Keratinocyte (primary cell): Measurements from ENCODE around the gene GOT1. TPM values are rescaled to one million over a fixed set of nuclear protein-coding genes. Genes with fewer than 3 reads are reported as not detected.

ENCODE experiments used
- DNase-seq: peaks from one replicate; pipeline ENCODE4 v3.0.0-alpha.2; 2011; ENCODE audit warnings: low read depth, missing footprints, low spot score
- FAIRE-seq: peaks from 2 replicates; lab custom pipeline; 2011; peaks lifted over from hg19 to GRCh38; lab: Jason Lieb, UNC
- H2AFZ ChIP-seq: 2 replicates; pipeline ENCODE4 v1.6.0; 2012; ENCODE audit warnings: low read length, control low read depth, inconsistent platforms; ENCODE audit not compliant: control insufficient read depth
- H3K27ac ChIP-seq: 2 replicates; pipeline ENCODE4 v1.5.1; 2011; ENCODE audit warnings: low read length; ENCODE audit not compliant: control insufficient read depth, insufficient read depth
- H3K27me3 ChIP-seq: 3 replicates; pipeline ENCODE4 v1.6.0; 2011; ENCODE audit warnings: low read length; ENCODE audit not compliant: control insufficient read depth, insufficient read depth; ENCODE audit errors: extremely low read depth
- H3K36me3 ChIP-seq, 2 experiments: 2 replicates in 1 of 2; 3 replicates in 1 of 2; pipeline ENCODE4 v1.5.1; 2011; ENCODE audit warnings: low read length in 2 of 2, mild to moderate bottlenecking in 1 of 2; ENCODE audit not compliant: control insufficient read depth in 2 of 2, insufficient read depth in 2 of 2; ENCODE audit errors: extremely low read depth in 1 of 2
- H3K4me1 ChIP-seq: 3 replicates; pipeline ENCODE4 v1.5.1; 2011; ENCODE audit warnings: low read length; ENCODE audit not compliant: control insufficient read depth, insufficient read depth; ENCODE audit errors: extremely low read depth
- H3K4me2 ChIP-seq: 3 replicates; pipeline ENCODE4 v1.6.0; 2011; ENCODE audit warnings: low read depth, low read length; ENCODE audit not compliant: control insufficient read depth, insufficient read depth; ENCODE audit errors: extremely low read depth
- H3K4me3 ChIP-seq, 3 experiments: fragments of 200-600 bp in 1 of 3; sonication (generic) in 1 of 3; 2 replicates in 2 of 3; 3 replicates in 1 of 3; pipeline ENCODE4 v1.5.1; 2011 to 2016; ENCODE audit warnings: low read length in 3 of 3, mild to moderate bottlenecking in 3 of 3, control low read depth in 2 of 3, inconsistent platforms in 1 of 3, low read depth in 1 of 3, mixed read lengths in 1 of 3, mixed run types in 1 of 3, moderate library complexity in 1 of 3; ENCODE audit not compliant: control insufficient read depth in 2 of 3, insufficient read depth in 2 of 3; ENCODE audit errors: extremely low read depth in 1 of 3
- H3K79me2 ChIP-seq: 2 replicates; pipeline ENCODE4 v1.6.0; 2012; ENCODE audit warnings: low read length; ENCODE audit not compliant: control insufficient read depth, insufficient read depth
- H3K9ac ChIP-seq: 3 replicates; pipeline ENCODE4 v1.6.0; 2011; ENCODE audit warnings: low read length; ENCODE audit not compliant: control insufficient read depth, insufficient read depth; ENCODE audit errors: extremely low read depth
- H3K9me1 ChIP-seq: 3 replicates; pipeline ENCODE4 v1.6.0; 2011; ENCODE audit warnings: low read length; ENCODE audit not compliant: control insufficient read depth, insufficient read depth; ENCODE audit errors: extremely low read depth
- H3K9me3 ChIP-seq: 2 replicates; pipeline ENCODE4 v1.5.1; 2012; ENCODE audit warnings: low read depth, low read length; ENCODE audit not compliant: control insufficient read depth
- H4K20me1 ChIP-seq: 3 replicates; pipeline ENCODE4 v1.6.0; 2011; ENCODE audit warnings: low read length; ENCODE audit not compliant: control insufficient read depth, insufficient read depth; ENCODE audit errors: extremely low read depth
- EZH2 ChIP-seq: IDR thresholded peaks from one replicate; pipeline ENCODE4 v1.6.1; 2012; ENCODE audit warnings: inconsistent platforms, mild to moderate bottlenecking, low read length, moderate library complexity
- dilution Hi-C: fragments of 300-500 bp; cut with MboI; formaldehyde crosslinking; loops from one replicate; pipeline ENCODE4 v1.7.0; 2020; ENCODE audit warnings: low sequenced_read_pairs; ENCODE audit not compliant: extremely low pct_ligation_motif_present
- polyA plus RNA-seq, 5 experiments: library from polyadenylated mRNA; depleted of rRNA in 3 of 5; stranded (reverse) in 3 of 5; stranded (forward) in 1 of 5; unstranded in 1 of 5; fragments of >200 nt; gene quantifications; 1 replicate in 1 of 5; 2 replicates in 3 of 5; 3 replicates in 1 of 5; pipeline versions ENCODE4 v1.2.1 to v1.2.3, GENCODE V29; 2011 to 2012; ENCODE audit warnings: missing spikeins in 2 of 5, low read depth in 1 of 5, low replicate concordance in 1 of 5
- TF ChIP-seq, protein P1 (sequence below), 3 experiments: IDR thresholded peaks in 1 of 3; conservative IDR thresholded peaks in 1 of 3; optimal IDR thresholded peaks in 1 of 3; 2 replicates in 2 of 3; 3 replicates in 1 of 3; pipeline versions ENCODE3 to v1.5.1; 2011; ENCODE audit warnings: low read length in 3 of 3, mild to moderate bottlenecking in 3 of 3, moderate library complexity in 2 of 3, control low read depth in 1 of 3, inconsistent platforms in 1 of 3; ENCODE audit not compliant: insufficient read depth in 2 of 3; ENCODE audit errors: extremely low read depth in 1 of 3

Gene GOT1
- polyA plus RNA-seq, 1 donor (not counting 4 experiments of a cell fraction or from before 2014, with no cell fraction given) = 33.3 TPM

DNA sequence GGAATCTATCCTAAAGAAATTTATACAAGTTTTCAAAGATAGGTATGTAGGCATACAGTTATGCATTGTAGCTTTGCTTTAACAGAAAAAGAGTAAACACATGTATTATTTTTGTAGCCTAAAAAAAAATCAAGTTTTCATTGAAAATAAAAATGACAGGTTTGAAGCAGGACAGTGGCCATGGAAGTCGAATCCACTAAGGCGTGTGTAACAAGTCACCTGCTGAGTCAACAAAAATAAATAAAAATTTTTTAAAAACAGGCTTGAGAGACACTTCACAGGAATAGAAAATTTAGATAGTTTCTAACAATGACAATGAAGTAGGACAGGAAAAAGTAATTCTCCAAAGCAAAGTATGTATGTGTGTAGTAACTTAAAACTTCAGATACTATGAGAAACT, 8.5 kb upstream of the GOT1 start:
- H3K9me1 ChIP-seq = no peaks in the 10 kb centered on the region
- H3K4me1 ChIP-seq = no peaks in the 10 kb centered on the region
- dilution Hi-C loops = loop anchor here (25.0 kb wide), 1 partner anchor 173 kb away; the partner anchor contains the start of gene SLC25A28
- FAIRE-seq (no peak), DNase-seq (no peak)
- no peak for TF ChIP-seq EZH2
- TF ChIP-seq, protein P1, sequence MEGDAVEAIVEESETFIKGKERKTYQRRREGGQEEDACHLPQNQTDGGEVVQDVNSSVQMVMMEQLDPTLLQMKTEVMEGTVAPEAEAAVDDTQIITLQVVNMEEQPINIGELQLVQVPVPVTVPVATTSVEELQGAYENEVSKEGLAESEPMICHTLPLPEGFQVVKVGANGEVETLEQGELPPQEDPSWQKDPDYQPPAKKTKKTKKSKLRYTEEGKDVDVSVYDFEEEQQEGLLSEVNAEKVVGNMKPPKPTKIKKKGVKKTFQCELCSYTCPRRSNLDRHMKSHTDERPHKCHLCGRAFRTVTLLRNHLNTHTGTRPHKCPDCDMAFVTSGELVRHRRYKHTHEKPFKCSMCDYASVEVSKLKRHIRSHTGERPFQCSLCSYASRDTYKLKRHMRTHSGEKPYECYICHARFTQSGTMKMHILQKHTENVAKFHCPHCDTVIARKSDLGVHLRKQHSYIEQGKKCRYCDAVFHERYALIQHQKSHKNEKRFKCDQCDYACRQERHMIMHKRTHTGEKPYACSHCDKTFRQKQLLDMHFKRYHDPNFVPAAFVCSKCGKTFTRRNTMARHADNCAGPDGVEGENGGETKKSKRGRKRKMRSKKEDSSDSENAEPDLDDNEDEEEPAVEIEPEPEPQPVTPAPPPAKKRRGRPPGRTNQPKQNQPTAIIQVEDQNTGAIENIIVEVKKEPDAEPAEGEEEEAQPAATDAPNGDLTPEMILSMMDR (optimal IDR thresholded peaks at IDR 0.05 in 1 of 3, IDR thresholded peaks at IDR 0.05 in 1 of 3, conservative IDR thresholded peaks at IDR 0.05 in 1 of 3; ENCODE audit: extremely low read depth in 1 of 3, insufficient read depth in 2 of 3, low read length in 3 of 3) = no peak
- no peaks in the 10 kb centered on the region for H4K20me1 ChIP-seq
- H3K9me3 ChIP-seq = no peaks in the 10 kb centered on the region
- H3K4me2 ChIP-seq = no peak overlapping the region
- H3K27ac ChIP-seq = no peak overlapping the region
- no peak overlapping the region for H3K4me3 ChIP-seq
- H3K27me3 ChIP-seq = no peaks in the 10 kb centered on the region
- H3K9ac ChIP-seq = no peak overlapping the region
- no peaks in the 10 kb centered on the region for H3K79me2 ChIP-seq
- H2AFZ ChIP-seq = no peak overlapping the region
- peaks cover 0 to 2% of the 10 kb centered on the region in 2 experiments for H3K36me3 ChIP-seq

DNA sequence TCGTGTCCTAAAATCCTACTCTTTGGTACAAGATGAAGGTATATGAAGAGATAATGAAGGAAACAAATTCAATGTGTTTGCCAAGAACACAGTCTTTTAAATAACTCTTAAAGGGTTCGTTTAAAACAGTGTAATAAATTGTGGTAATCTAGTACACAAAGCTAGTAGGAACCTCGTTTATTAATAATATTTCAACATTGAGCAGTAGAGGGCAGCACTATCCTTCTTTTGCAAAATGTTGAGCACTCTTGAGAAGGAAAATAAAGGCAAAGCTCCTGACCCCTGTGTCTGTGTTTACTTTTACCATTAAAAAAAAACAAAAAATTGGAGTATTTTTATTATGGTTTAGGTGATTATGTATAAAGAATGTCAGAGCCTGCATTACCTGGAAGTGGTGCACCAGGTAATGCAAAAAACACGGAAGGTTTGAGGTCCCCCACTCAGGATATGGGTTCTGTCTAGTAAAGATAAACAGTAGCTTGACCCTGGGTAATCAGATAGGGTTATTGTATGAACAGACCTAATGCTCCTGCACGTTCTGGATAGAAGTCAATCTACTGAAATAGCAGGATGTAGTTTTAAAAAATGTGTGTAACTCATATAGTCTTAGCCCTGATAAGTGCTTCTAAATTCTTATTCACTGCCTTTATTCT, 5.7 kb upstream of the GOT1 start:
- no peaks in the 10 kb centered on the region for H4K20me1 ChIP-seq
- dilution Hi-C loops = loop anchor here (25.0 kb wide), 1 partner anchor 176 kb away; the partner anchor contains the start of gene SLC25A28
- peaks cover 10% of the 10 kb centered on the region for H3K79me2 ChIP-seq
- no peaks in the 10 kb centered on the region for H3K4me1 ChIP-seq
- H3K36me3 ChIP-seq = peaks cover 0 to 2% of the 10 kb centered on the region in 2 experiments
- H2AFZ ChIP-seq = no peak overlapping the region
- no peak for DNase-seq
- no peak overlapping the region for H3K4me2 ChIP-seq
- H3K9ac ChIP-seq = no peak overlapping the region
- H3K9me3 ChIP-seq = no peaks in the 10 kb centered on the region
- no peaks in the 10 kb centered on the region for H3K27me3 ChIP-seq
- no peak for FAIRE-seq
- H3K27ac ChIP-seq = no peak overlapping the region
- no peak overlapping the region for H3K4me3 ChIP-seq
- no peaks in the 10 kb centered on the region for H3K9me1 ChIP-seq
- no peak for TF ChIP-seq EZH2
- TF ChIP-seq, protein P1 (optimal IDR thresholded peaks at IDR 0.05 in 1 of 3, IDR thresholded peaks at IDR 0.05 in 1 of 3, conservative IDR thresholded peaks at IDR 0.05 in 1 of 3; ENCODE audit: extremely low read depth in 1 of 3, insufficient read depth in 2 of 3, low read length in 3 of 3) = peak in 1 of 3 experiments; percentile 35
